Measurements from ENCODE around the gene SLC1A3. TPM values are rescaled to one million over a fixed set of nuclear protein-coding genes. Genes with fewer than 3 reads are reported as not detected.
A peak's percentile ranks its signal among the peaks of the same experiment; 100 is the strongest.

The SLC1A3 gene
- total and polyA plus RNA-seq, 10 of the 15 experiments (the other 5 are each of a cell fraction or from before 2014, with no cell fraction given) = 0.23 to 4.4 (median 3.3) TPM

- TF ChIP-seq EGR1 (IDR thresholded peaks at IDR 0.05; ENCODE audit: borderline replicate concordance in 1 of 2, low read depth in 2 of 2, low read length in 2 of 2) (no peak), SIX5 (IDR thresholded peaks at IDR 0.05; ENCODE audit: low read depth, low read length, severe bottlenecking) (no peak), SPI1 (IDR thresholded peaks at IDR 0.05; ENCODE audit: borderline replicate concordance, insufficient read depth, low read depth, low read length) (peak; percentile 97), ZNF384 (IDR thresholded peaks at IDR 0.05; ENCODE audit: borderline replicate concordance, low read depth, low read length) (no peak), NBN (IDR thresholded peaks at IDR 0.05) (0 out of 2 replicates have a peak, but pooled peaks have one; percentile 30), NR2F1 (conservative IDR thresholded peaks at IDR 0.05) (peak; percentile 19; the same call in 1 of the 2 replicates), HSF1 (IDR thresholded peaks at IDR 0.05; ENCODE audit: low read depth, low read length) (no peak), CHD2 (IDR thresholded peaks at IDR 0.05; ENCODE audit: borderline replicate concordance, low read depth, low read length) (peak; percentile 54; the same call in 1 of the 2 replicates), MYC (IDR thresholded peaks at IDR 0.05; ENCODE audit: insufficient read depth, insufficient read length, insufficient replicate concordance, low read length, severe bottlenecking) (no peak), CUX1 (IDR thresholded peaks at IDR 0.05; ENCODE audit: insufficient replicate concordance, low read depth, low read length) (no peak), BCL3 (IDR thresholded peaks at IDR 0.05; ENCODE audit: borderline replicate concordance, insufficient read depth, low read depth, low read length, poor library complexity, severe bottlenecking) (no peak), MXI1 (IDR thresholded peaks at IDR 0.05; ENCODE audit: low read depth, low read length) (peak; percentile 81; the same call in 1 of the 2 replicates), TARDBP (IDR thresholded peaks at IDR 0.05; ENCODE audit: borderline replicate concordance) (no peak), TAF1 (IDR thresholded peaks at IDR 0.05; ENCODE audit: borderline replicate concordance, low read depth, low read length) (peak; percentile 69), MTA3 (IDR thresholded peaks at IDR 0.05; ENCODE audit: borderline replicate concordance, low read length) (0 out of 2 replicates have a peak, but pooled peaks have one; percentile 64), ZNF274 (IDR thresholded peaks at IDR 0.05; ENCODE audit: insufficient read depth, insufficient read length) (no peak), STAT3 (IDR thresholded peaks at IDR 0.05; ENCODE audit: low read depth, low read length) (no peak), NFYB (IDR thresholded peaks at IDR 0.05; ENCODE audit: insufficient read depth, low read depth, low read length) (peak; percentile 91), CREB1 (IDR thresholded peaks at IDR 0.05; ENCODE audit: low read depth) (0 out of 2 replicates have a peak, but pooled peaks have one; percentile 17), CBX5 (IDR thresholded peaks at IDR 0.05; ENCODE audit: low read depth) (no peak), NFIC (IDR thresholded peaks at IDR 0.05; ENCODE audit: low read depth, low read length) (no peak)
Observed at GRCh38 chr5:36724467-36725332, 118.3 kb downstream of the SLC1A3 start (continued).
